ENCODE measurements around the gene NSRP1.

The NSRP1 gene

DNA sequence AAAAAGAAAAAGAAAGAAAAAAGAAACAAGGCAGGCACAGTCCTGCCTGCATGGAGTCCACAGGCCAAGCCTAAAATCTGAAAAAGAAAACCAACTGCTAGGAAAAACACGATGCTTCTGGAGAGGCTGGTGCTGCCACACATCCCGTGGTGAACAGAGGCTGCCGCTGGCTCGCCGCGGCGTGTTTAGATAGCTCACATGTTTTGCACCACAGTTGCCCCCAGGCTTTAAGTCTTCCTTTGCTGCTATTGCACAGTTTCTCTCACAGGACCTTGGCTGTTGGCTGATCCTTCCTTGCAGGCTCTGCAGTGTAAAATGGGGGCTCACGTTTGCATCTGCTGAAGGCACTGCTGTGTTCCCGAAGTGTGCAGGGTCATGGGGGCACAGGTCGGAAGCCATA is 110.3 kb downstream of the NSRP1 start:
- TF ChIP-seq TAF1 (IDR thresholded peaks at IDR 0.05; ENCODE audit: low read depth) (no peak), EGR1 (IDR thresholded peaks at IDR 0.05) (no peak), ZBTB7A (IDR thresholded peaks at IDR 0.05; ENCODE audit: low read depth) (no peak), MAX (IDR thresholded peaks at IDR 0.05) (no peak), EP300 (IDR thresholded peaks at IDR 0.05; ENCODE audit: borderline replicate concordance) (no peak), NFIC (IDR thresholded peaks at IDR 0.05) (no peak), RAD21 (IDR thresholded peaks at IDR 0.05; ENCODE audit: low read depth) (no peak), FOXM1 (IDR thresholded peaks at IDR 0.05; ENCODE audit: borderline replicate concordance, low read depth) (no peak)

DNA sequence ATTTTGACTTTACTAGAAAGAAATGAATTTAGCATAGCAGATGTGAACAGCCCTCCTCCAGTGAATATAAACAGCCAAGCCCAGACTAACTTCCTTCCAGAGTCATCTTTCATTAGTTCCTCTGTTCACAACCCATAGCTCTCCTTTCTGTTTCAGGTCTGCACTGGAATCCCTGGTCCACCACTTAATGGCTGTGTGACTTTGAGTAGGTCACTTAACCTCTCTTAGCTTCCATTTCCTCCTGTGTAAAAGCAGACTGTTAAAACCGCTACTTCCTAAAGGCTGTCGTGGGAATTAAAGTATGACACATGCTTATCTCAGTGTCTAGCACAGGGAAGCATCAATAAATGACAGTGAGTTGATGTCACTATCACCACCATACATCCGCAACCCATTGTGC is 111.4 kb downstream of the NSRP1 start:
- TF ChIP-seq, protein P1, sequence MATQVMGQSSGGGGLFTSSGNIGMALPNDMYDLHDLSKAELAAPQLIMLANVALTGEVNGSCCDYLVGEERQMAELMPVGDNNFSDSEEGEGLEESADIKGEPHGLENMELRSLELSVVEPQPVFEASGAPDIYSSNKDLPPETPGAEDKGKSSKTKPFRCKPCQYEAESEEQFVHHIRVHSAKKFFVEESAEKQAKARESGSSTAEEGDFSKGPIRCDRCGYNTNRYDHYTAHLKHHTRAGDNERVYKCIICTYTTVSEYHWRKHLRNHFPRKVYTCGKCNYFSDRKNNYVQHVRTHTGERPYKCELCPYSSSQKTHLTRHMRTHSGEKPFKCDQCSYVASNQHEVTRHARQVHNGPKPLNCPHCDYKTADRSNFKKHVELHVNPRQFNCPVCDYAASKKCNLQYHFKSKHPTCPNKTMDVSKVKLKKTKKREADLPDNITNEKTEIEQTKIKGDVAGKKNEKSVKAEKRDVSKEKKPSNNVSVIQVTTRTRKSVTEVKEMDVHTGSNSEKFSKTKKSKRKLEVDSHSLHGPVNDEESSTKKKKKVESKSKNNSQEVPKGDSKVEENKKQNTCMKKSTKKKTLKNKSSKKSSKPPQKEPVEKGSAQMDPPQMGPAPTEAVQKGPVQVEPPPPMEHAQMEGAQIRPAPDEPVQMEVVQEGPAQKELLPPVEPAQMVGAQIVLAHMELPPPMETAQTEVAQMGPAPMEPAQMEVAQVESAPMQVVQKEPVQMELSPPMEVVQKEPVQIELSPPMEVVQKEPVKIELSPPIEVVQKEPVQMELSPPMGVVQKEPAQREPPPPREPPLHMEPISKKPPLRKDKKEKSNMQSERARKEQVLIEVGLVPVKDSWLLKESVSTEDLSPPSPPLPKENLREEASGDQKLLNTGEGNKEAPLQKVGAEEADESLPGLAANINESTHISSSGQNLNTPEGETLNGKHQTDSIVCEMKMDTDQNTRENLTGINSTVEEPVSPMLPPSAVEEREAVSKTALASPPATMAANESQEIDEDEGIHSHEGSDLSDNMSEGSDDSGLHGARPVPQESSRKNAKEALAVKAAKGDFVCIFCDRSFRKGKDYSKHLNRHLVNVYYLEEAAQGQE (IDR thresholded peaks at IDR 0.05; ENCODE audit: low read depth), result no peak
- TF ChIP-seq MAX (IDR thresholded peaks at IDR 0.05) (no peak), EGR1 (IDR thresholded peaks at IDR 0.05) (no peak), YY1 (IDR thresholded peaks at IDR 0.05; ENCODE audit: low read depth) (no peak), RAD21 (IDR thresholded peaks at IDR 0.05; ENCODE audit: low read depth) (no peak), CREB1 (IDR thresholded peaks at IDR 0.05; ENCODE audit: low read depth) (no peak), TEAD4 (IDR thresholded peaks at IDR 0.05) (no peak), ZBTB7A (IDR thresholded peaks at IDR 0.05; ENCODE audit: low read depth) (no peak), TCF12 (IDR thresholded peaks at IDR 0.05; ENCODE audit: low read depth) (no peak), NFIC (IDR thresholded peaks at IDR 0.05) (no peak), TAF1 (IDR thresholded peaks at IDR 0.05; ENCODE audit: low read depth) (no peak), CEBPB (IDR thresholded peaks at IDR 0.05) (no peak), FOXM1 (IDR thresholded peaks at IDR 0.05; ENCODE audit: borderline replicate concordance, low read depth) (no peak), EP300 (IDR thresholded peaks at IDR 0.05; ENCODE audit: borderline replicate concordance) (no peak)
- TF ChIP-seq, protein P2, sequence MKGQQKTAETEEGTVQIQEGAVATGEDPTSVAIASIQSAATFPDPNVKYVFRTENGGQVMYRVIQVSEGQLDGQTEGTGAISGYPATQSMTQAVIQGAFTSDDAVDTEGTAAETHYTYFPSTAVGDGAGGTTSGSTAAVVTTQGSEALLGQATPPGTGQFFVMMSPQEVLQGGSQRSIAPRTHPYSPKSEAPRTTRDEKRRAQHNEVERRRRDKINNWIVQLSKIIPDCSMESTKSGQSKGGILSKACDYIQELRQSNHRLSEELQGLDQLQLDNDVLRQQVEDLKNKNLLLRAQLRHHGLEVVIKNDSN (IDR thresholded peaks at IDR 0.05), result no peak

GRCh38 chr17:30229012-30229411 is 112.4 kb downstream of the NSRP1 start:
- TF ChIP-seq TEAD4 (IDR thresholded peaks at IDR 0.05), result no peak
- TF ChIP-seq TCF12 (IDR thresholded peaks at IDR 0.05; ENCODE audit: low read depth), result no peak
- no peak for TF ChIP-seq NFIC (IDR thresholded peaks at IDR 0.05)
- TF ChIP-seq FOXM1 (IDR thresholded peaks at IDR 0.05; ENCODE audit: borderline replicate concordance, low read depth), result no peak
- TF ChIP-seq, protein P2 (IDR thresholded peaks at IDR 0.05), result no peak
- TF ChIP-seq ZBTB7A (IDR thresholded peaks at IDR 0.05; ENCODE audit: low read depth), result no peak
- TF ChIP-seq TAF1 (IDR thresholded peaks at IDR 0.05; ENCODE audit: low read depth), result no peak
- TF ChIP-seq EGR1 (IDR thresholded peaks at IDR 0.05), result no peak
- TF ChIP-seq YY1 (IDR thresholded peaks at IDR 0.05; ENCODE audit: low read depth), result no peak
- no peak for TF ChIP-seq CEBPB (IDR thresholded peaks at IDR 0.05)
- TF ChIP-seq CREB1 (IDR thresholded peaks at IDR 0.05; ENCODE audit: low read depth), result no peak
- no peak for TF ChIP-seq RAD21 (IDR thresholded peaks at IDR 0.05; ENCODE audit: low read depth)
- TF ChIP-seq MAX (IDR thresholded peaks at IDR 0.05), result no peak
- no peak for TF ChIP-seq EP300 (IDR thresholded peaks at IDR 0.05; ENCODE audit: borderline replicate concordance)
- TF ChIP-seq, protein P1 (IDR thresholded peaks at IDR 0.05; ENCODE audit: low read depth), result no peak

GRCh38 chr17:30230596-30231125 is 114.0 kb downstream of the NSRP1 start:
- no peak for TF ChIP-seq FOXM1 (IDR thresholded peaks at IDR 0.05; ENCODE audit: borderline replicate concordance, low read depth)
- no peak for TF ChIP-seq ZBTB7A (IDR thresholded peaks at IDR 0.05; ENCODE audit: low read depth)
- no peak for TF ChIP-seq EP300 (IDR thresholded peaks at IDR 0.05; ENCODE audit: borderline replicate concordance)
- TF ChIP-seq EGR1 (IDR thresholded peaks at IDR 0.05), result no peak
- no peak for TF ChIP-seq CEBPB (IDR thresholded peaks at IDR 0.05)
- TF ChIP-seq RAD21 (IDR thresholded peaks at IDR 0.05; ENCODE audit: low read depth), result no peak
- TF ChIP-seq, protein P1 (IDR thresholded peaks at IDR 0.05; ENCODE audit: low read depth), result no peak
- no peak for TF ChIP-seq TCF12 (IDR thresholded peaks at IDR 0.05; ENCODE audit: low read depth)
- no peak for TF ChIP-seq TEAD4 (IDR thresholded peaks at IDR 0.05)
- no peak for TF ChIP-seq NFIC (IDR thresholded peaks at IDR 0.05)
- TF ChIP-seq CREB1 (IDR thresholded peaks at IDR 0.05; ENCODE audit: low read depth), result no peak
- TF ChIP-seq YY1 (IDR thresholded peaks at IDR 0.05; ENCODE audit: low read depth), result no peak
- TF ChIP-seq TAF1 (IDR thresholded peaks at IDR 0.05; ENCODE audit: low read depth), result no peak
- no peak for TF ChIP-seq MAX (IDR thresholded peaks at IDR 0.05)
- TF ChIP-seq, protein P2 (IDR thresholded peaks at IDR 0.05), result no peak

Measured in Ishikawa (cell line).